Fibroblast of lung (primary cell): ENCODE data around the gene HIVEP3.

ENCODE experiments used
- EZH2 ChIP-seq: IDR thresholded peaks from 2 replicates; pipeline ENCODE4 v1.5.1; 2012; ENCODE audit warnings: low read length, control low read depth, mild to moderate bottlenecking; ENCODE audit errors: missing control alignments
- TF ChIP-seq, protein P1 (sequence below), 2 donors: IDR thresholded peaks in 1 of 2; conservative IDR thresholded peaks in 1 of 2; 1 replicate in 1 of 2; 2 replicates in 1 of 2; pipeline ENCODE4 v1.5.1; 2011 to 2012; ENCODE audit warnings: low read length in 2 of 2, control low read depth in 1 of 2, inconsistent platforms in 1 of 2, low read depth in 1 of 2, mild to moderate bottlenecking in 1 of 2

DNA sequence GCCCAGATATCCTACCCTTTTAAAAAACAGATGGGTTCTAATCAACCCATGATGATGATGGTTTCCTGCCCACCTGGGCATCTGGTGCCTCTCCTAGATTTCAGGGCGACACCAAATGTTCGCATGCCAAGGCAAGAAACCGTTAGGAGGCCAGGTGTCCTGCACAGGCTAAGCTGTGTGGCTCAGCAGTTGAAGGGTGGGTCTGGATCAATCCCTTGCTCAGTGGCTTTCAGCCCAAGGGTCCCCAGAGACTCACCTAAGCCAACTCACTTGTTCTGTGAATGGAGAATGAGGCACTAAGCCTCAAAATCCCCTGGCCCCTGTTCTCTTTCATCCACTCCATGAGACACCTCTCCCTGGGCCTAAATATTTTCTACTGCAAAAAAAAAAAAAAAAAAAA, 265.1 kb downstream of the HIVEP3 start:
- TF ChIP-seq EZH2, result no peak
- TF ChIP-seq, protein P1, sequence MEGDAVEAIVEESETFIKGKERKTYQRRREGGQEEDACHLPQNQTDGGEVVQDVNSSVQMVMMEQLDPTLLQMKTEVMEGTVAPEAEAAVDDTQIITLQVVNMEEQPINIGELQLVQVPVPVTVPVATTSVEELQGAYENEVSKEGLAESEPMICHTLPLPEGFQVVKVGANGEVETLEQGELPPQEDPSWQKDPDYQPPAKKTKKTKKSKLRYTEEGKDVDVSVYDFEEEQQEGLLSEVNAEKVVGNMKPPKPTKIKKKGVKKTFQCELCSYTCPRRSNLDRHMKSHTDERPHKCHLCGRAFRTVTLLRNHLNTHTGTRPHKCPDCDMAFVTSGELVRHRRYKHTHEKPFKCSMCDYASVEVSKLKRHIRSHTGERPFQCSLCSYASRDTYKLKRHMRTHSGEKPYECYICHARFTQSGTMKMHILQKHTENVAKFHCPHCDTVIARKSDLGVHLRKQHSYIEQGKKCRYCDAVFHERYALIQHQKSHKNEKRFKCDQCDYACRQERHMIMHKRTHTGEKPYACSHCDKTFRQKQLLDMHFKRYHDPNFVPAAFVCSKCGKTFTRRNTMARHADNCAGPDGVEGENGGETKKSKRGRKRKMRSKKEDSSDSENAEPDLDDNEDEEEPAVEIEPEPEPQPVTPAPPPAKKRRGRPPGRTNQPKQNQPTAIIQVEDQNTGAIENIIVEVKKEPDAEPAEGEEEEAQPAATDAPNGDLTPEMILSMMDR (conservative IDR thresholded peaks at IDR 0.05 in 1 of 2, IDR thresholded peaks at IDR 0.05 in 1 of 2; ENCODE audit: low read depth in 1 of 2, low read length in 2 of 2), result no peak
